ENCODE data around the gene CIB4.

The CIB4 gene

DNA sequence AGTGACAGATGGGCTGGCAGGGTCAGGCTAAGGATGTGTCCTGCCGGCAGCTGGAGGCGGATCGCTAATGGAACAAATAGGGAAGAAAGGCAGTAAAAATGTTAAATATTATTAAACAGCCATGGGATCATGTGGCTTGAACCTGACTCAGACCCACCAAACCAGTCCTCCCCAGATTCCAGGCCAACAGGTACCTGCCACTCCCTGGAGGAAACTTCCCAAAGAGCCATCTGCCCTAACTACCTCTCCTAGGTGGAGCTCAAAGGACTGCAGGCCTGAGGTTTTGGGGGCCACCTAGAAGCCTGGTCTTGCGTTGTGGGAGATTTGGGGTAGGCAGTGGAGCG lies 34.3 kb downstream of the CIB4 start:
- Histone ChIP-seq H3K36me3 (ENCODE audit: control insufficient read depth, insufficient read depth, low read length) (no peaks in the 10 kb centered on the region), H3K27ac (ENCODE audit: low read depth, low read length, severe bottlenecking) (no peak overlapping the region), H3K9me3 (ENCODE audit: control insufficient read depth, low read length) (no peaks in the 10 kb centered on the region), H3K4me1 (ENCODE audit: control insufficient read depth, insufficient read depth, low read length, poor library complexity, severe bottlenecking) (peaks cover 8% of the 10 kb centered on the region), H3K4me3 (ENCODE audit: extremely low read depth, insufficient read depth, low read length, poor library complexity, severe bottlenecking) (no peak overlapping the region)
- WGBS, 2 experiments (ENCODE audit: insufficient coverage in 2 of 2), result 95 to 100% methylated on average over 3 of the region's 5 CpGs

DNA sequence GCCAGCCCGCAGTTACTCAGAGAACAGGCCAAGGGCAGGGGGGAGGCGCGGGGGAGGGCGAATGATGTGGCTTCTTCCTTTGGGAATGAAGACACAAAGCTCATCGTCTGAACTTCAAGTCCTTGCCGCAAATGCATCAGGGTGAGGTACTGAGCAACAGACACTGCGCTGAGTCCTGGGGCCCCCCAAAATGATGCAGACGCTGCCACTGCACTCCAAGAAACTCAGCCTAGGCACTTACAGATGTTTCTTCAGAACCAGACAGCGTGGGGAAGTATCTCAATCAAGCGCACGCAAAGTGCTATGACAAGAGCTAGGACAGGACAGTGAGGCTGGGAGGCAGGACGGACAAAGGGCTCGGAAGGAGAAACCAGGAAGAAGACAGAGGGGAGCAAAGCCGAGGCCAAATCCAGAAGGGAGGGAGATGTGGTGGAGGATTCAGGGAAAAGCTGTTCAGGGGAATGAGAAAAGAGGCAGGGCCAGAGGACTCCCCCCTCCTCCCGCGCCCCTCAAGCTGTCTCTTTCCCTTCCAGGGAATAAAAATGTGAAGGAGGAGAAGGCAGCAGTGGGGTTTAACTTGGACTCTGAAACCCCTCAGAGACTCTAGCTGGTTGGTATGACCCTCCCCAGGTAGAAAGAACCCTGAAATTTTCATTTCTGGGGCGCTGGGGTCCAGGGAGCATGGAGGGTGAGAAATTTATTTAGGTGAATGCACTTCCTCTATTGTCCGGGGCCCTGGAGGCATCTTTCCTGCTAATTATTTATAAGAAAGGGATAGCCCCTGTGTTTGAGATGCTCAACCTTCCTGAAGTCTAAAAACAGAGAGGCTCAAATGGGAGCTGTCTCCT lies 34.9 kb downstream of the CIB4 start:
- Histone ChIP-seq H3K27ac (ENCODE audit: low read depth, low read length, severe bottlenecking) (no peak overlapping the region), H3K9me3 (ENCODE audit: control insufficient read depth, low read length) (no peaks in the 10 kb centered on the region), H3K4me1 (ENCODE audit: control insufficient read depth, insufficient read depth, low read length, poor library complexity, severe bottlenecking) (peaks cover 8% of the 10 kb centered on the region), H3K36me3 (ENCODE audit: control insufficient read depth, insufficient read depth, low read length) (no peaks in the 10 kb centered on the region), H3K4me3 (ENCODE audit: extremely low read depth, insufficient read depth, low read length, poor library complexity, severe bottlenecking) (no peak overlapping the region)
- WGBS, 2 experiments (ENCODE audit: insufficient coverage in 2 of 2), result 82 to 85% methylated on average over 14 to 17 of the region's 18 CpGs

DNA sequence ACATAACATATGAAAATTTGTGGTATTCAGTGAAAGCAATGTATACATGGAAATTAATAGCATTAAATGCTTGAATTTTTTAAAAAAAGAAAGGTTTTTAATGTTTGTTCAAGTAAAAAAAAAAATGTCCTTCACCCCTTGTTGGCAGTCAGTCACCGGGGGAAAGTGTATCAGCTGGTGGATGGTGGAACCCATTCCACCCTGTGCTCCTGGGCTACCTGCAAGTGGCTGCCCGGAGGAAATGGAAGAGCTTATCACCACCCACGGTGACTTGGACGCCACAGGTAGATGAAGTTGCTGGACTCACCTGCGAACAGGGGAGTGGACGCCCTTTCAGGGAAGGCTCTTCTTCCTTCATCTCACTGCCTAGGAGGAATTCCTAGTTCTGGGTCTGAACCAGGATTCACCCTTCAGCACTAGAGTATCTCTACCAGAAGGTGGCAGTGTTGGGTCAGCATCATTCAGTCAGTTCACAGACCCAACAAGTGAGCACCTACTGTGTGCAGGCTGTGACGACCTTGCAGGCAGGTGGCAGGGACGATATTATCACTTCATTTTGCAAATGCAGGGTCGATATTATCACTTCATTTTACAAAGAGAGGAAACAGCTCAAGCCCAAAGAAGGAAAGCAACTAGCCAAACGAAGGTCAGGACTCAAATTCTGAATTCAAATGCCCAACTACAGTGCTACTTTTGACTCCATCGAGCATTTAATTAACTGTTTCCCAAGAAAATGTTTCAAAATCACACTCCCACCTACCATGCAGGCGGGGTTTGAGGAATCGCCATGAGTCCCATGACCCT lies 35.8 kb downstream of the CIB4 start:
- Histone ChIP-seq H3K27ac (ENCODE audit: low read depth, low read length, severe bottlenecking) (no peak overlapping the region), H3K4me3 (ENCODE audit: extremely low read depth, insufficient read depth, low read length, poor library complexity, severe bottlenecking) (no peak overlapping the region), H3K9me3 (ENCODE audit: control insufficient read depth, low read length) (no peaks in the 10 kb centered on the region), H3K36me3 (ENCODE audit: control insufficient read depth, insufficient read depth, low read length) (no peaks in the 10 kb centered on the region), H3K4me1 (ENCODE audit: control insufficient read depth, insufficient read depth, low read length, poor library complexity, severe bottlenecking) (peaks cover 8% of the 10 kb centered on the region)
- WGBS, 2 experiments (ENCODE audit: insufficient coverage in 2 of 2), result 26 to 43% methylated on average over 10 to 12 of the region's 13 CpGs

DNA sequence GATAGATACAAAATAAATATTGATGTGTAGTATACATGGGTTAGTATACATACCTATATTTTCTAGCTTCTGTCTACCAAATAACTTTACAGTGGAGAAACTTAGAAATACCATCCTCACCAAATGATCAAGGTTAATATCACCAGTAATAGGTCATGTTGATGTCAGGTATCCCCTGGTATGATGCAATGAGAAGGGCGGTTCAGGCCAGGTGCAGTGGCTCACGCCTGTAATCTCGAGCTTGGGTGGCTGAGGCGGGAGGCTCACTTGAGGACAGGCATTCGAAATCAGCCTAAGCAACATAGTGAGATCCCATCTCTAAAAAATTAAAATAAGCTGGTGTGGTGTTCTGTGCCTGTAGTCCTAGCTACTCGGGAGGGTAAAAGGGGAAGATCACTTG lies 38.6 kb downstream of the CIB4 start:
- H3K27ac ChIP-seq (ENCODE audit: low read depth, low read length, severe bottlenecking), result no peak overlapping the region
- H3K36me3 ChIP-seq (ENCODE audit: control insufficient read depth, insufficient read depth, low read length), result no peaks in the 10 kb centered on the region
- H3K4me1 ChIP-seq (ENCODE audit: control insufficient read depth, insufficient read depth, low read length, poor library complexity, severe bottlenecking), result peaks cover 4% of the 10 kb centered on the region
- H3K9me3 ChIP-seq (ENCODE audit: control insufficient read depth, low read length), result no peaks in the 10 kb centered on the region
- 90 to 92% methylated on average over 4 to 5 of the region's 6 CpGs for WGBS, 2 experiments (ENCODE audit: insufficient coverage in 2 of 2)
- H3K4me3 ChIP-seq (ENCODE audit: extremely low read depth, insufficient read depth, low read length, poor library complexity, severe bottlenecking), result no peak overlapping the region

DNA sequence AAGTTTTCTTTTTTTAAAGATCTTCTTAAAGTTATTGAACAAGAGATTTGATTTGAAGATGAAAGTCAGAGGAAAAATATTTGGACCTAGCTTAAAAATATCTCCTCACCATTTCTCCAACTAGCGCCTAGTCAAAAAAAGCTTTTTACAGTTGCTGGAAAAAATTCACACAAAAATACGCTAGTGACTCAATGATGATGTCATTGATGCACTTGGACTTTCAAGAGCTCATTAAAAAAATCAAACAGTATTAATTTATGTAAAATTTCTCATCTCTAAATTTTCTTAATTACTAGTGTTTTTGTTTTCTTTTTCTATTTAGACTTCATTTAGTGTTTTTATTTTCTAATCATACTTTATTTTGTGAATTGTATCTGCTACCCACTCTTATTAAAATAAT lies 41.8 kb downstream of the CIB4 start:
- no CpG with 5 or more reads among the region's 2 CpGs for WGBS, 2 experiments (ENCODE audit: insufficient coverage in 2 of 2)
- Histone ChIP-seq H3K9me3 (ENCODE audit: control insufficient read depth, low read length) (no peaks in the 10 kb centered on the region), H3K4me1 (ENCODE audit: control insufficient read depth, insufficient read depth, low read length, poor library complexity, severe bottlenecking) (peaks cover 4% of the 10 kb centered on the region), H3K36me3 (ENCODE audit: control insufficient read depth, insufficient read depth, low read length) (no peaks in the 10 kb centered on the region), H3K27ac (ENCODE audit: low read depth, low read length, severe bottlenecking) (no peak overlapping the region), H3K4me3 (ENCODE audit: extremely low read depth, insufficient read depth, low read length, poor library complexity, severe bottlenecking) (no peak overlapping the region)

DNA sequence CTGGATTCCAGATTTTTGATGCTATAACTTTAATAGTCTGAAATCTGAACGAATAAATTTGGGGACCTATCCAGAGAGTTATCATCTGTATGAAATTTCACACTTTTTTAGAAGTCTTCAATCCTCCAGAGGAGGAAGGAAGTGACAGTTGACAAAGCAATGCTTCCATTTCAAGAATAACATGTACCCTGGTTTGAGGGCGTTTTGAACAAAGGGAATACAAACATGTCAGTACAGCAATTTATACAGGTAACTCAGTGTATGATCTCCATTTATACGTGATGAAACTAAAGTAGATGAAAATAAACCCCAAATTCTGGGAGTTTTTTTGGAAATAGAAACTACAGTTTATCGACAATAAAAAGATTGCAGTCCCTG lies 42.2 kb downstream of the CIB4 start:
- Histone ChIP-seq H3K27ac (ENCODE audit: low read depth, low read length, severe bottlenecking) (no peak overlapping the region), H3K9me3 (ENCODE audit: control insufficient read depth, low read length) (no peaks in the 10 kb centered on the region)

DNA sequence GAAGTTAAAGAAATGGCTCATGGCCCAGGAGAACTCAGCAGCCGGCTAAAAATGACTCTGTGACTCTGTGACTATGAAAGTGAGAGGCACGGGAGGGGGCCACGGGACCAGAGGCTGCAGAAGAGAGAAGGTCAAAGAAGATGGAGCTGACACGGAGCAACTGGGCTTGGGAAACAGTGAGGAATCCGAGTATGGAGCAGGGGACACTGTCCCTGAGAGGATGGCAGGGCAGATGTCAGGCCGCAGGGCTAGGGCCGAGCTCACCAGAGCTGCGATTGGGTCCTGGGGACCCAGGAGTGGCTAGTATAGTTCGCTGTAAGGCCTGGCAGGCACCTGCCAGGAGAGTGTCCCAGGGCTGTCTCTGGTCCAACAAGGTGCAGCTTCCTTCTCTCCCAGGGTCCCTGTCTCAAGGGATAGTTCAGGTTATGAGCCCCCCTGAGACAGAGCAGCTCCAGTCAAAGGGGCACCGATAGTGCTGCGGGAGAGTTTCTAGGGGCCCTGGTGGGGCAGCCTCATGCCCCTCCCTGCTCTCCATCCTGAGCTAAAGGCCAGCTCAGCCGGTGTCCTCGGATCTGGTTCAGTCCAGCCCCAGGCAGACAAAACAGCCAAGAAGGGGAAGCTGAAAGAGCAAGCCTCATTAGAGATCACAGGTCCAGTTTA lies 42.7 kb downstream of the CIB4 start:
- Histone ChIP-seq H3K4me3 (ENCODE audit: extremely low read depth, insufficient read depth, low read length, poor library complexity, severe bottlenecking) (no peak overlapping the region), H3K36me3 (ENCODE audit: control insufficient read depth, insufficient read depth, low read length) (no peaks in the 10 kb centered on the region), H3K4me1 (ENCODE audit: control insufficient read depth, insufficient read depth, low read length, poor library complexity, severe bottlenecking) (peaks cover 4% of the 10 kb centered on the region), H3K27ac (ENCODE audit: low read depth, low read length, severe bottlenecking) (no peak overlapping the region), H3K9me3 (ENCODE audit: control insufficient read depth, low read length) (no peaks in the 10 kb centered on the region)
- 80 to 81% methylated on average over 13 of the region's 13 CpGs for WGBS, 2 experiments (ENCODE audit: insufficient coverage in 2 of 2)

More for the DNA sequence above, 42.2 kb downstream of the CIB4 start:
- WGBS, 2 experiments (ENCODE audit: insufficient coverage in 2 of 2), result 71% methylated on average over 1 of the region's 4 CpGs; no CpG with 5 or more reads in 1 of the 2 experiments
- H3K4me1 ChIP-seq (ENCODE audit: control insufficient read depth, insufficient read depth, low read length, poor library complexity, severe bottlenecking), result peaks cover 4% of the 10 kb centered on the region
- H3K4me3 ChIP-seq (ENCODE audit: extremely low read depth, insufficient read depth, low read length, poor library complexity, severe bottlenecking), result no peak overlapping the region
- no peaks in the 10 kb centered on the region for H3K36me3 ChIP-seq (ENCODE audit: control insufficient read depth, insufficient read depth, low read length)

DNA sequence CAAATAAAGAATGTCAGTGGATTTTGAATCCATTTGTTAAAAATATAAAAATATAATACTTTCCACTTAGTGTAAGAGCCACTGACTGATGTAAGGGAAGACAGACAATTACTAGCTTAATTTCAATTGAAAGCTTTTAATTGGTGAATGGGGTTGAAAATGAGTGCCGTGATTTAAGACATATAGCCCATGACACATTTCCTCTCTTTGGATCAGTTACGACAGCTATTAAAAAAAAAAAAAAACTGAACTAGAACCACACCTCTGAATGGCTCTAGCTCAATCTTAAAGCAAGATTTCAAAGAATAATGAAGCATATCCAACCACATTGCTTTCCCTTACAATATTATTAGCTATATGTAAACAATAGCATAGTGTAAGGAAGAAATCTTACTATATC lies 44.0 kb downstream of the CIB4 start:
- no CpG with 5 or more reads among the region's 2 CpGs for WGBS, 2 experiments (ENCODE audit: insufficient coverage in 2 of 2)
- no peaks in the 10 kb centered on the region for H3K36me3 ChIP-seq (ENCODE audit: control insufficient read depth, insufficient read depth, low read length)

DNA sequence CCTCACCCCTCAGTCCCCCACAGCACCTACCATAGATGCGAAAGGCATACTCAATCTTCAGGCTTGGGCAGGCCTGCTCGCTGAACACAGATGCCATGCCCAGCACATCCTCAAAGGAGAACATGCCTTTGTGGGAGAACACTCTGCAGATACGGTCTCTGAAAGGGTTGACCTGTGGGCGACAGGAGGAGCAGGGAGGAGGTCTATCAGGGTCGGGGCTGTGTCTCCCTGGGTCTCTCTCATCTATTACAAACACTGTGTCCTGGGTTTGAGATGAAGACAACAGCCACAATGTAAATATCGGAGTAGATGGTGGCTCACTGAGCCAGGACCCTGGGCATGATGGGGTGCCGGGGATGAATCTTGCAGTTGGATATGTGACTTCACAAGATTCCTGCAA lies 46.0 kb downstream of the CIB4 start:
- Histone ChIP-seq H3K27ac (ENCODE audit: low read depth, low read length, severe bottlenecking) (no peak overlapping the region), H3K9me3 (ENCODE audit: control insufficient read depth, low read length) (no peaks in the 10 kb centered on the region), H3K4me1 (ENCODE audit: control insufficient read depth, insufficient read depth, low read length, poor library complexity, severe bottlenecking) (peaks cover 4% of the 10 kb centered on the region), H3K36me3 (ENCODE audit: control insufficient read depth, insufficient read depth, low read length) (no peaks in the 10 kb centered on the region), H3K4me3 (ENCODE audit: extremely low read depth, insufficient read depth, low read length, poor library complexity, severe bottlenecking) (no peak overlapping the region)
- WGBS, 2 experiments (ENCODE audit: insufficient coverage in 2 of 2), result 86 to 100% methylated on average over 3 to 5 of the region's 7 CpGs

More for the DNA sequence above, 44.0 kb downstream of the CIB4 start:
- Histone ChIP-seq H3K27ac (ENCODE audit: low read depth, low read length, severe bottlenecking) (no peak overlapping the region), H3K4me3 (ENCODE audit: extremely low read depth, insufficient read depth, low read length, poor library complexity, severe bottlenecking) (no peak overlapping the region), H3K4me1 (ENCODE audit: control insufficient read depth, insufficient read depth, low read length, poor library complexity, severe bottlenecking) (peaks cover 4% of the 10 kb centered on the region), H3K9me3 (ENCODE audit: control insufficient read depth, low read length) (no peaks in the 10 kb centered on the region)

DNA sequence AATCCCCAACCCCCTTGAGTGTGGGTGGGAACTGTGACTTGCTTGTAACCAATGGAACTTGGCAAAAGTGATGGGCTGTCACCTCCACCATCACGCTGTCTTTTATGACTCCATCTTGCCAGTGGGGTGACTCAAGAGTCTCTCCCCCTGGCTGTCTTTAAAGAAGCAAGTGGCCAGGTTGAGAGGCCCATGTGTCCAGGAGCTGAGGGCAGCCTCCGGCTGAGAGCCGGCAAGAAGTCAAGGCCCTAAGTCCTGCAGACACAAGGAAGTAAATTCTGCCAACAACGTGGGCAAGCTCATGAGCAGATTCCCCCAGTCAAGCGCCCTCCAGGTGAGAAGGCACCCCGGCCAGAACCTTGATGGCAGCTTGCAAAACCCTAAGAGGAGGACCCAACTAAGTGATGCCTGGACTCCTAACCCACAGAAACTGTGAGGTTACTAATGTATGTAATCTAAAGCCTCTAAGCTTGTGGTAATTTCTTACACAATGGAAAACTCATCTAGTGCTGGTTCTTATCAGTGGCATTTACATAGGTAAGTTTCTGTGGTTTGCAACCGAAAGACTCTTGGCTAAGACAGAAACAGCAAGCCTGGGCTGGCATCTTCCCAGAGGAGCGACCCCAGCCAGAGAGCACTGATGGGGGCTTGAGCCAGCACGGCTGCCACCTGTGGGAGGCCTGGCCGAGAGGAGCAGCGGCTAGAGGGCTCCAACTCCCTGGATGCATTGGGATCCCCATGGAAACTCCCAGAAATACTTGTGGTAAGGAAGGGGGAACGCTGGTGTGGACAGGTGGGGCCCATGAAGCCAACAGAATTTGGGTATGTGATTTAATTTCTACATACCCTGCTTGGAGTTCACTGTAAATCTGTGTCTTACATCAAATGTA lies 49.3 kb downstream of the CIB4 start:
- no peak overlapping the region for H3K4me3 ChIP-seq (ENCODE audit: extremely low read depth, insufficient read depth, low read length, poor library complexity, severe bottlenecking)
- no peaks in the 10 kb centered on the region for H3K36me3 ChIP-seq (ENCODE audit: control insufficient read depth, insufficient read depth, low read length)
- WGBS, 2 experiments (ENCODE audit: insufficient coverage in 2 of 2), result 88 to 90% methylated on average over 9 to 10 of the region's 12 CpGs
- H3K9me3 ChIP-seq (ENCODE audit: control insufficient read depth, low read length), result no peaks in the 10 kb centered on the region
- H3K4me1 ChIP-seq (ENCODE audit: control insufficient read depth, insufficient read depth, low read length, poor library complexity, severe bottlenecking), result no peaks in the 10 kb centered on the region
- no peak overlapping the region for H3K27ac ChIP-seq (ENCODE audit: low read depth, low read length, severe bottlenecking)
